Camera-type eye (tissue), 1 donor: Measurements from ENCODE around the gene SBF2. TPM values are rescaled to one million over a fixed set of nuclear protein-coding genes. Genes with fewer than 3 reads are reported as not detected.

Experiments used
- total RNA-seq: library from RNA; depleted of rRNA; stranded (reverse); fragments of >200 nt; gene quantifications from one replicate; pipeline ENCODE4 v1.2.3, GENCODE V29; 2014

SBF2 gene
- 90.7 TPM for total RNA-seq

GRCh38 chr11:10293423-10294289, at the start of gene SBF2:
SBF2 (minus strand) TSS chr11:10294219; CDS start chr11:10294069, 150 bp downstream.

GRCh38 chr11:10304495-10305261, 10.7 kb upstream of the SBF2 start, which contains the start of gene ADM:
ADM (plus strand) TSS chr11:10305073; CDS start chr11:10305701, 628 bp downstream.

Other genes with a start within 250 kb of the SBF2 start
- gene ADM, start 10.9 kb upstream of the SBF2 start, total RNA-seq = 115 TPM
- 10.1 TPM for gene AMPD3, start 161.0 kb upstream of the SBF2 start, total RNA-seq
- gene RNF141, start 247.0 kb upstream of the SBF2 start, total RNA-seq = 59.2 TPM